ENCODE measurements around the gene GNG7.
"Not testable (repeated sequence)": the region's sequence is repeated elsewhere in the genome, so short reads cannot be mapped to it uniquely, and the experiment has no call there.

GNG7 gene

GRCh38 chr19:2517881-2518601, 184.5 kb downstream of the GNG7 start:
- Mint-ChIP-seq H3K27ac (no peak overlapping the region), H3K9me3 (no peaks in the 10 kb centered on the region), H3K36me3 (ENCODE audit: low read depth) (no peaks in the 10 kb centered on the region), H3K27me3 (ENCODE audit: low read depth) (peaks cover 5% of the 10 kb centered on the region), H3K4me3 (no peak overlapping the region), H3K4me1 (ENCODE audit: low read depth) (no peaks in the 10 kb centered on the region)

DNA sequence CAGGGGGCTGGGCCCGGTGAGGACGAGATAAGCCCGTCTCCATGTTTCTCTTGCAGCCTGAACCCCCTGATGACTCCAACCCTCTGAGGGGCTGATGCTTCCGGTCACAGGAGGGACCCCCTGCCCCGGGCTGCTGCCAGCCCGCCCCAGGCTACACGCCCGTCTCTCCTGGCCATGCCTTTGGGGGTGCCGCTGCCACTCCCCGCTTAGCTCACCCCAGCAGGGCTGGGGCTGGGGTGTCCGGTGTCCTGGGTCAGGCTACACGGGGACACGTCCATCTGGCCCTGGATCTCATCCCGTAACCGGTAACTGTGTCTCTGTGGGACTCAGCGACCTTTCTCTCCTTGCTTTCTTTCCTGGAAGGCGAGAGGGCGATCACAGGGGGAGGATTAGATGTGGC, 185.8 kb downstream of the GNG7 start:
- Mint-ChIP-seq H3K27me3 (ENCODE audit: low read depth) (peaks cover 5% of the 10 kb centered on the region), H3K9me3 (no peaks in the 10 kb centered on the region), H3K4me3 (no peak overlapping the region), H3K36me3 (ENCODE audit: low read depth) (no peaks in the 10 kb centered on the region), H3K27ac (no peak overlapping the region), H3K4me1 (ENCODE audit: low read depth) (no peaks in the 10 kb centered on the region)

- H3K4me3 Mint-ChIP-seq: no peak overlapping the region
- no peaks in the 10 kb centered on the region for H3K36me3 Mint-ChIP-seq (ENCODE audit: low read depth)
- H3K4me1 Mint-ChIP-seq (ENCODE audit: low read depth): no peaks in the 10 kb centered on the region
- no peak overlapping the region for H3K27ac Mint-ChIP-seq
- H3K9me3 Mint-ChIP-seq: no peaks in the 10 kb centered on the region
- H3K27me3 Mint-ChIP-seq (ENCODE audit: low read depth): peaks cover 5% of the 10 kb centered on the region
Measured at GRCh38 chr19:2514981-2515518, 187.4 kb downstream of the GNG7 start.

GRCh38 chr19:2512523-2513431, 189.7 kb downstream of the GNG7 start:
- Mint-ChIP-seq H3K9me3 (no peaks in the 10 kb centered on the region), H3K4me3 (no peak overlapping the region), H3K36me3 (ENCODE audit: low read depth) (no peaks in the 10 kb centered on the region), H3K27me3 (ENCODE audit: low read depth) (peaks cover 5% of the 10 kb centered on the region), H3K4me1 (ENCODE audit: low read depth) (peaks cover 4% of the 10 kb centered on the region), H3K27ac (no peak overlapping the region)

DNA sequence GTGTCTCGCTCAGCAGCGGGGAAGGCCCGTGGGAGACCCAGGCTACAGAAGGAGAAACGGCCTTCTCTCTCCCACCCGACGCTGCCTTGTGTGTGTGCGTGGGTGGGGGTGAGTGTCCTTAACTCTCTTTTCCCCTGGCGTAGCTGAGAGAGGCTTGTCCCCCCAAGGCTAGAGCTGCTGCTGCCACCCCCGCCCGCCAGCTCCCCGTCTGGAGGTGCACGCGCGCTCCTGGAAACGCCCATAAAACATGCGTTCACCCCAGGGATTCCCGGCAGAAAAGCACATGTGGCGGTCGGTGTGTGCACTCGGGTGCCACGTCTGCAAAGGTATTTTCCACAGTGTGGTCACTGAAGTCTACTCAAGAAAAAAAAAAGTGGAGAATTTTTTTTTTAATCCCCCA, 190.5 kb downstream of the GNG7 start:
- Mint-ChIP-seq H3K4me1 (ENCODE audit: low read depth) (peaks cover 9% of the 10 kb centered on the region), H3K36me3 (ENCODE audit: low read depth) (no peaks in the 10 kb centered on the region), H3K9me3 (no peaks in the 10 kb centered on the region), H3K27ac (no peak overlapping the region), H3K4me3 (no peak overlapping the region), H3K27me3 (ENCODE audit: low read depth) (peaks cover 5% of the 10 kb centered on the region)

DNA sequence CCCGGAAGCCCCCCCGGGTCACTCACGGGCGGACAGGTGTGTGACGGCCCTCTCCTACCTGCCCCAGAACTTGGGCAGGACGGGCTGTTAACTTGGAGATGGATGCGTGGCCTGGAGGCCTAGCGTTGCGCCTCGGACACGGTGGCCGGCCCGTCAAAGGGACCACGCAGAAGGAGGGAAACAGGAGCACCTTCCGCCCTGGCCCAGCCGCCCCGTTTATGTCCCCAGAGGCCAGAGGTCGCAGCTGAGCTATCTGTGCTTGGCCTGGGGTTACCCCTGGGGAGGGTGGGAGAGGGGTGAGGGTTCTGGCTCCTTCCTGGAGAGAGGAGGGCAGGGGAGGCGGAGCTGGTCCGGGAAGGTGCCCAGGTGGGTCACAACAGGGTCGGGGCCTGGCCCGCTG, 190.9 kb downstream of the GNG7 start:
- H3K9me3 Mint-ChIP-seq: no peaks in the 10 kb centered on the region
- H3K36me3 Mint-ChIP-seq (ENCODE audit: low read depth): no peaks in the 10 kb centered on the region
- peaks cover 5% of the 10 kb centered on the region for H3K27me3 Mint-ChIP-seq (ENCODE audit: low read depth)
- peaks cover 9% of the 10 kb centered on the region for H3K4me1 Mint-ChIP-seq (ENCODE audit: low read depth)
- H3K4me3 Mint-ChIP-seq: no peak overlapping the region
- H3K27ac Mint-ChIP-seq: no peak overlapping the region

DNA sequence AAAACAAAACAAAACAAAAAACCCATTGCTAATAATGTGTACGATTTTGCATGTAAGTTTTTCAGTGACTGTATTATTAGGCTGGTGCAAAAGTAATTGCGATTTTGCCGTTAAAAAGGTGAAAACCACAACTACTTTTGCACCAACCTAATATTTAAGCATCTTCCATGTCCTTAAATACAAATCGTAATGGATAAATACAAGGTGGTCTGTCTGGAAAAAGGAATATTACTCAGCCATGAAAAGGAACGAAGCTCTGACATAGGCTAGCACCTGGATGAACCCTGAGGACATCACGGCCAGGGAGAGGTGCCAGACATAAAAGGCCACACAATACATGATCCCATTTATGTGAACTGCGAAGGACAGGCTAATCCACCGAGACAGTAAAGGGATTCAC, 193.4 kb downstream of the GNG7 start:
- Mint-ChIP-seq H3K27ac (no peak overlapping the region), H3K36me3 (ENCODE audit: low read depth) (no peaks in the 10 kb centered on the region), H3K4me1 (ENCODE audit: low read depth) (peaks cover 13% of the 10 kb centered on the region), H3K4me3 (no peak overlapping the region), H3K27me3 (ENCODE audit: low read depth) (no peaks in the 10 kb centered on the region), H3K9me3 (no peaks in the 10 kb centered on the region)

DNA sequence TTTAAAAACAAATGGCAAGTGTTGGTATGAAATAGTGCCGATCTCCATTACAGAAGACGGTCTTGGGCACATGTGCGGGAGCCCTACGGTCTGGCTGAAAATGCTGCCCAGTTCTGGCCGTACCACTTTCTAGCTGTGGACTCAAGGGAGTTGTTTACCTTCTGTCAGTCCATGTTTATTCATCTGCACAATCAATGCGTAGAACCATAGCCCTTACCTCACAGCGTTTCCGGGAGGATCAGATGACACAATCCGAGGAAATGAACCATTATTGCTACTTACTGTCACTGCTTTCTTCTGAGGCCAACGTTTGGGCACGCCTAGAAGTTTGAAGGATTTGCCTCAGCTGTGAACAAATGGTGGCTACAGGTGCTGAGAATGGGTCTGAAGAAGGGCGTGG, 195.4 kb downstream of the GNG7 start:
- Mint-ChIP-seq H3K27me3 (ENCODE audit: low read depth) (no peaks in the 10 kb centered on the region), H3K4me3 (peak overlapping the region; percentile 26), H3K9me3 (no peaks in the 10 kb centered on the region), H3K27ac (peak overlapping the region; percentile 89), H3K4me1 (ENCODE audit: low read depth) (peaks cover 23% of the 10 kb centered on the region), H3K36me3 (ENCODE audit: low read depth) (no peaks in the 10 kb centered on the region)

GRCh38 chr19:2506656-2507055, 195.8 kb downstream of the GNG7 start:
- H3K4me3 Mint-ChIP-seq; H3K9me3 Mint-ChIP-seq; H3K36me3 Mint-ChIP-seq (ENCODE audit: low read depth); H3K27me3 Mint-ChIP-seq (ENCODE audit: low read depth): not testable (repeated sequence)
- Mint-ChIP-seq H3K27ac (peak overlapping the region; percentile 89), H3K4me1 (ENCODE audit: low read depth) (peaks cover 23% of the 10 kb centered on the region)

- Mint-ChIP-seq H3K27me3 (ENCODE audit: low read depth) (no peaks in the 10 kb centered on the region), H3K36me3 (ENCODE audit: low read depth) (no peaks in the 10 kb centered on the region), H3K4me3 (peak overlapping the region; percentile 35), H3K9me3 (no peaks in the 10 kb centered on the region), H3K4me1 (ENCODE audit: low read depth) (peaks cover 26% of the 10 kb centered on the region), H3K27ac (peak overlapping the region; percentile 78)
Measured at GRCh38 chr19:2503521-2504109, 198.9 kb downstream of the GNG7 start.

- no peak overlapping the region for H3K27ac Mint-ChIP-seq
- H3K36me3 Mint-ChIP-seq (ENCODE audit: low read depth): no peaks in the 10 kb centered on the region
- H3K9me3 Mint-ChIP-seq: no peaks in the 10 kb centered on the region
- H3K27me3 Mint-ChIP-seq (ENCODE audit: low read depth): no peaks in the 10 kb centered on the region
- H3K4me3 Mint-ChIP-seq: no peak overlapping the region
- H3K4me1 Mint-ChIP-seq (ENCODE audit: low read depth): peaks cover 23% of the 10 kb centered on the region
Measured at GRCh38 chr19:2500841-2501261, 201.6 kb downstream of the GNG7 start.

DNA sequence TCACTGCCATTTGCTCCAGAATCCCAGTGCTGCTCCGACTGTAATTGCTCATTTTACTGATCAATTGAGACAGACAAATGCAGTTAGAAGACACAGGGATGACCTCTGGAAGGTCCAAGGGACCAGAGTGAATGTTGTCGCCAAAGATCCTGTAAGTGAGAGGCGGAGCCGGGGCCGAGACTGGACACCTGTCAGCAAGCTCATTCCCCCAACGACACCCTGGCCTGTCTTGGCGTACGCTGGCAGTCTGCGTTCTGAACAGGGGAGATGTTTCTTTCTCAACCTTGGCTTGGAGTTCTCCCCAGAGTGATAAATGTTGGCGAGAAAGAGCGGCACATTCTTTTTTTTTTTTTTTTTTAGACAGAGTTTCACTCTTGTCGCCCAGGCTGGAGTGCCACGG, 202.3 kb downstream of the GNG7 start:
- H3K27ac Mint-ChIP-seq: no peak overlapping the region

DNA sequence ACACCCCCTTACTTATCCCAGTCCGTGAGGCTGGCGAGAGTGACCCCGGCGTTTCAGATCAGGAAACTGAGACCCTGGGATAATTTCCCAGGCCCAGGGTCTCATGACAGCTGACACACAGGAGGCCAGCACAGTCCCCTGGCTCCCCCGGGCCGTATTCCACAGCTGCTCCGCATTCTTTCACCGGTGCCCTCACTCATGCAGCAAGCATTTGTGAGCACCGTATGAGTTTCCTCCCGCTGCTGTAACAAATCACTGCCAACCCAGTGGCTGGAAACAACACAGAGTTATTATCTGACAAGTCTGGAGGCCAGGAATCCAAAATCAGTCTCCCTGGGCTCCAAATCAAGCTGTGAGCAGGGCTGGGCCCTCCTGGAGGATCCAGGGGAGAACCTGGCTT, 205.3 kb downstream of the GNG7 start:
- no peak overlapping the region for H3K27ac Mint-ChIP-seq
- no peak overlapping the region for H3K4me3 Mint-ChIP-seq
- H3K9me3 Mint-ChIP-seq: no peaks in the 10 kb centered on the region
- peaks cover 19% of the 10 kb centered on the region for H3K27me3 Mint-ChIP-seq (ENCODE audit: low read depth)
- peaks cover 13% of the 10 kb centered on the region for H3K4me1 Mint-ChIP-seq (ENCODE audit: low read depth)
- no peaks in the 10 kb centered on the region for H3K36me3 Mint-ChIP-seq (ENCODE audit: low read depth)

More for the DNA sequence above, 202.3 kb downstream of the GNG7 start:
- H3K27me3 Mint-ChIP-seq (ENCODE audit: low read depth): no peaks in the 10 kb centered on the region
- no peak overlapping the region for H3K4me3 Mint-ChIP-seq
- peaks cover 24% of the 10 kb centered on the region for H3K4me1 Mint-ChIP-seq (ENCODE audit: low read depth)
- H3K36me3 Mint-ChIP-seq (ENCODE audit: low read depth): no peaks in the 10 kb centered on the region
- H3K9me3 Mint-ChIP-seq: no peaks in the 10 kb centered on the region

DNA sequence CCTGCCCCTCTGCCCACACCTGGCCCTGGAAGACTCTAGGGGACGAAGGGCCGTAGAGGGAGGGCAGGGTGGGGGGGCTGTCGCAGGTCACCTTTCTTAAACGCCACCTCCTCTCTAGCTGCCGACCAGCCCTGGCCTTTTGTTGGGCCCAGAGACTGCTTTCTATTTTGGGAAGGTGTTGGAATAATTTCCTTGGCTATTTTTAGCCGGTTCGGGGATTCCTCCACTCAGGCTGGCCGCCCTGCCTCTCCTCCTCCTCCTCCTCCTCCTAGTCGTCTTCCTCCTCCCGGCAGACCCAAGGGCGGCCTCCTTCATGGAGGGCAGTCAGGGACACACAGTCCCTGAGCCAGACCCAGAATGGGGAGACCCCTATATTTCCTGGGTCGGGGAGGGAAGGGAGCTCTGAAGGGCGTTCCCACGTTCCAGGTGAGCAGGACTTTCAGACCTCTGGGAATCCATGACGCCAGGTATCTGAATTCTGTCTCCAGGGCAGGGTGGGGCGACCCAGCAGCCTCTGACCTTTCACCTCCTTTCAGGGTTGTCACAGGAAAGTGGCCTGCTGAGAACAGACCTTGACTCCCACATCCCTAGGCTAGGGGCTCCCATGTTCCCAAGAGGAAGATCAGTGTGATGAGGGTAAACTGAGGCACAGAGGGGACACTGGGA, 206.7 kb downstream of the GNG7 start:
- H3K4me3 Mint-ChIP-seq: peak overlapping the region; percentile 53
- no peaks in the 10 kb centered on the region for H3K9me3 Mint-ChIP-seq
- H3K27ac Mint-ChIP-seq: no peak overlapping the region
- H3K36me3 Mint-ChIP-seq (ENCODE audit: low read depth): no peaks in the 10 kb centered on the region
- H3K27me3 Mint-ChIP-seq (ENCODE audit: low read depth): peaks cover 27% of the 10 kb centered on the region
- H3K4me1 Mint-ChIP-seq (ENCODE audit: low read depth): peaks cover 17% of the 10 kb centered on the region

Data from T-helper 1 cell treated with Interleukin-12 subunit alpha and Interleukin-12 subunit beta and Interleukin-4 antibody, amounts not matched to agents 30 μg/mL and 1 μg/mL, for 36 hours (primary cell).